HEK293T (cell line): Measurements from ENCODE around the gene FAM171A2.
"Not testable (repeated sequence)": the region's sequence is repeated elsewhere in the genome, so short reads cannot be mapped to it uniquely, and the experiment has no call there.

ENCODE experiments used
- CTCF ChIA-PET: fragments of 350-600 bp; formaldehyde crosslinking; extraction: SDS; loops from one replicate; lab custom pipeline; 2021; ENCODE audit warnings: antibody characterized with exemption, inconsistent platforms; lab: Yijun Ruan, JAX
- POLR2A ChIA-PET: fragments of 350-600 bp; formaldehyde crosslinking; extraction: SDS; loops from one replicate; lab custom pipeline; 2020; ENCODE audit warnings: antibody characterized with exemption, inconsistent platforms; lab: Yijun Ruan, JAX
- DNase-seq: peaks from one replicate; pipeline ENCODE4 v3.0.0; 2012; ENCODE audit warnings: mixed read lengths; ENCODE audit errors: extremely low spot score
- ARNT ChIP-seq: fragments of 450-650 bp; IDR thresholded peaks from 2 replicates; pipeline ENCODE4 v1.6.1; 2017; ENCODE audit warnings: mild to moderate bottlenecking
- BHLHE40 ChIP-seq: fragments of 450-650 bp; IDR thresholded peaks from 2 replicates; pipeline ENCODE4 v1.6.1; 2016; ENCODE audit warnings: mild to moderate bottlenecking, moderate library complexity, borderline replicate concordance
- CTBP1 ChIP-seq: fragments of 450-650 bp; IDR thresholded peaks from 2 replicates; pipeline ENCODE4 v1.6.1; 2016; ENCODE audit warnings: borderline replicate concordance
- ELF4 ChIP-seq: fragments of 450-650 bp; IDR thresholded peaks from 2 replicates; pipeline ENCODE4 v1.6.1; 2017; ENCODE audit warnings: antibody characterized with exemption
- FOXA1 ChIP-seq: fragments of 450-650 bp; IDR thresholded peaks from 2 replicates; pipeline ENCODE4 v1.6.1; 2016; ENCODE audit warnings: mild to moderate bottlenecking
- FOXK2 ChIP-seq: fragments of 450-650 bp; IDR thresholded peaks from 2 replicates; pipeline ENCODE4 v1.6.1; 2016; ENCODE audit warnings: mild to moderate bottlenecking
- FOXM1 ChIP-seq: fragments of 450-650 bp; IDR thresholded peaks from 2 replicates; pipeline ENCODE4 v1.6.1; 2017; ENCODE audit warnings: mild to moderate bottlenecking, borderline replicate concordance
- HDGF ChIP-seq: fragments of 450-650 bp; IDR thresholded peaks from 2 replicates; pipeline ENCODE4 v1.6.1; 2017; ENCODE audit warnings: antibody characterized with exemption, borderline replicate concordance
- L3MBTL2 ChIP-seq: fragments of 450-650 bp; conservative IDR thresholded peaks from 2 replicates; pipeline ENCODE4 v1.6.1; 2016; ENCODE audit warnings: mild to moderate bottlenecking
- LEF1 ChIP-seq: fragments of 450-650 bp; IDR thresholded peaks from 2 replicates; pipeline ENCODE4 v1.6.1; 2017; ENCODE audit warnings: mild to moderate bottlenecking, borderline replicate concordance
- NFRKB ChIP-seq: fragments of 450-650 bp; IDR thresholded peaks from 2 replicates; pipeline ENCODE4 v1.6.1; 2016; ENCODE audit warnings: mild to moderate bottlenecking, moderate library complexity
- SP1 ChIP-seq: fragments of 450-650 bp; IDR thresholded peaks from 2 replicates; pipeline ENCODE4 v1.6.1; 2017
- SUZ12 ChIP-seq: fragments of 450-650 bp; IDR thresholded peaks from 2 replicates; pipeline ENCODE4 v1.6.1; 2016; ENCODE audit warnings: mild to moderate bottlenecking
- TARDBP ChIP-seq: fragments of 450-650 bp; IDR thresholded peaks from 2 replicates; pipeline ENCODE4 v1.6.1; 2016
- ZNF384 ChIP-seq: fragments of 450-650 bp; IDR thresholded peaks from 2 replicates; pipeline ENCODE4 v1.6.1; 2016
- TF ChIP-seq, protein P1 (sequence below): fragments of 450-650 bp; IDR thresholded peaks from 2 replicates; pipeline ENCODE4 v1.6.1; 2016

FAM171A2 gene

DNA sequence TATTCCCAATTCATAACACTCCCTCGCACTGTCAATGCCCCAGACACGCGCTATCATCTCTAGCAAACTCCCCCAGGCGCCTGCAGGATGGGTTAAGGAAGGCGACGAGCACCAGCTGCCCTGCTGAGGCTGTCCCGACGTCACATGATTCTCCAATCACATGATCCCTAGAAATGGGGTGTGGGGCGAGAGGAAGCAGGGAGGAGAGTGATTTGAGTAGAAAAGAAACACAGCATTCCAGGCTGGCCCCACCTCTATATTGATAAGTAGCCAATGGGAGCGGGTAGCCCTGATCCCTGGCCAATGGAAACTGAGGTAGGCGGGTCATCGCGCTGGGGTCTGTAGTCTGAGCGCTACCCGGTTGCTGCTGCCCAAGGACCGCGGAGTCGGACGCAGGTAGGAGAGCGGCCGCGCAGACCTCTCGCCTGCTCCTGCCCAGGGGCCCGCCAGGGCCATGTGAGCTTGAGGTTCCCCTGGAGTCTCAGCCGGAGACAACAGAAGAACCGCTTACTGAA, 18.7 kb downstream of the FAM171A2 start, which contains the start of gene GRN:
Gene GRN (plus strand): TSS at position 364 of the 515 bp plus-strand sequence. CDS start 3,863 bp downstream, outside the sequence.
- CTCF ChIA-PET: interaction anchor here (0.6 to 2.8 kb wide), 13 partner anchors 9 to 299 kb away, joined by 3 to 28 read pairs (median 3); partner anchors contain the start of gene FAM171A2
- POLR2A ChIA-PET: interaction anchor here (0.6 to 2.2 kb wide), 16 partner anchors 10 to 303 kb away, joined by 3 to 14 read pairs (median 6); partner anchors contain the start of gene TMUB2
- DNase-seq: peak; percentile 96
- no peak for TF ChIP-seq HDGF
- no peak for TF ChIP-seq ARNT
- TF ChIP-seq L3MBTL2: peak; percentile 98
- TF ChIP-seq FOXM1: no peak

DNA sequence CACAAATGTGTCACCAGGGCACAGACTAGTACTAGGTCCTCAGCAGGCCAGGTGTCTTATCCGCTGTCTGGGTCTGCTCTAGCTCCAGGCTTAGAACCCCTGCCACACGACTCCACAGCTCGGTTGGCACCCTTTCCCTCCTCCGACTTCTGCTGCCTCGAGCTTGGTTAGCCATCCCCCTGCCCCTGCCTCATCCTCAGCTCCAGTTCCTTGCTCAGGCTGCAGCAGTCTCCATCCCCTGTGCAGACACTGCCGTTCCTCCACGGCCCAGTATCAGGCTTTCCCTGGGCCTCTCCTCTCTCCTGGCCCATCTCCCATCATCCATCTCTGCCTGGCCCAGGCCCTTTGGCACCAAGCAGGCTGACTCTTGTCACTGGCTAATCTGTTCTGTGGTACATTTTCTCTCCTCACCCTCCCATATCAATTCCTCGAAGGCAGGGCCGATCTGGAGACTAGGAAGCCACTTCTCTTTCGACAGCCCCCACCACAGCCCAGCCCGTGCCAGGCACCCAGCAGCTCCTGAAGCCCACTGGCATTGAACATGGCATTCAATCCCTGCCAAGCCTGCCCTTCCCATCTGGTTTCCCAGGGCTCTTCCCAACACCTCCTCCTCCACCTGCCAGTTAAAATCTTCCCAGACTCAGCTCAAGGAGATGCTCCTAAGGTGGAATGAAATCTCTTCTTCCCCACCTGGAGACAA, 20.0 kb downstream of the FAM171A2 start:
- TF ChIP-seq FOXK2 (no peak), L3MBTL2 (no peak), HDGF (no peak), FOXM1 (no peak), ZNF384 (no peak), ELF4 (no peak)
- TF ChIP-seq, protein P1, sequence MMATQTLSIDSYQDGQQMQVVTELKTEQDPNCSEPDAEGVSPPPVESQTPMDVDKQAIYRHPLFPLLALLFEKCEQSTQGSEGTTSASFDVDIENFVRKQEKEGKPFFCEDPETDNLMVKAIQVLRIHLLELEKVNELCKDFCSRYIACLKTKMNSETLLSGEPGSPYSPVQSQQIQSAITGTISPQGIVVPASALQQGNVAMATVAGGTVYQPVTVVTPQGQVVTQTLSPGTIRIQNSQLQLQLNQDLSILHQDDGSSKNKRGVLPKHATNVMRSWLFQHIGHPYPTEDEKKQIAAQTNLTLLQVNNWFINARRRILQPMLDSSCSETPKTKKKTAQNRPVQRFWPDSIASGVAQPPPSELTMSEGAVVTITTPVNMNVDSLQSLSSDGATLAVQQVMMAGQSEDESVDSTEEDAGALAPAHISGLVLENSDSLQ: no peak
- ChIA-PET CTCF (interaction anchor here (1.0 to 2.8 kb wide), 3 partner anchors 11 to 133 kb away, joined by 5 to 28 read pairs (median 5); partner anchors contain the start of gene FAM171A2), POLR2A (interaction anchor here (2.2 kb wide), 1 partner anchor 15 kb away, joined by 14 read pairs; no protein-coding TSS in a partner anchor)
- DNase-seq: no peak

DNA sequence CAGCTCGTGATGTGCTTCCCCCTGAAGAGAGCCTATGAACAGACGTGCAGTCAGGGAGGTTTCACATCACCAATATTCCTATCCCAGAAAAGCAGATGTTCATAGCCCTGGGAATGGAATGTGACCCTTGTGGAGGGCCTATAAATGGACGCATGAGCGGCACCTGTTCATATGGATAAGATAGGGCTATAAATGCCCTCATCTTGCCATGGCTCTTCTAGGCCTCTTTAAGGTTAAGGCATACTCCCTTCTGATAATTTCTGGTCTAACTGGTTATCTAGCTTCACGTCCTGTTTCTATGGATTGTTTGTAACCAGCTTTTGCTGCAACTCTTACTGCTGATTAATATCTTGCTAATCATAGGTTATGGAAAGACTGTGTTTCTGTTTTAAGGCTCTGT, 23.1 kb downstream of the FAM171A2 start:
- CTCF ChIA-PET: interaction anchor here (0.6 to 1.5 kb wide), 3 partner anchors 10 to 241 kb away, joined by 3 to 5 read pairs (median 3); no protein-coding TSS in a partner anchor
- DNase-seq, POLR2A ChIA-PET: not testable (repeated sequence)

DNA sequence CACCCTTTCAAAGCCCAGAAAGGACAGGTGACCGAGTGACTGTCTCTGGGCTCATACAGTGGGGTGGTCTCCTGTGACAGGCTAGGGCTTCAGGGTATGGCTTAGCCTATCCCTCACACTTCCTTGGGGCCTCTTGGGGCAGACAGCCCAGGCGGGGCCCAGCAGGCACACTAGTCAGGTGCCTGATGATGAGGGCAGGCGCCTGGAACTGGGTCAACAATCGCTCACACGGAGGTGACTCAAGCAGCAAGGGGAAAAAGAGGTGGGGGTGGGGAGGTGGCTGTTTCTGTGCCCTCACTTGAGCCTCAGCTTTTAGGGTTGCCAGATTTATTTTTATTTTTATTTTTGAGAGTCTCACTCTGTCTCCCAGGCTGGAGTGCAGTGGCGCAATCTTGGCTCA, 25.0 kb downstream of the FAM171A2 start:
- TF ChIP-seq HDGF: no peak
- no peak for TF ChIP-seq FOXM1
- TF ChIP-seq, protein P1: no peak
- no peak for TF ChIP-seq TARDBP
- no peak for TF ChIP-seq ZNF384
- TF ChIP-seq CTBP1: no peak
- TF ChIP-seq L3MBTL2: no peak
- no peak for TF ChIP-seq SP1
- TF ChIP-seq LEF1: no peak
- TF ChIP-seq FOXK2: no peak
- no peak for TF ChIP-seq ARNT
- no peak for TF ChIP-seq SUZ12
- no peak for TF ChIP-seq BHLHE40
- no peak for TF ChIP-seq NFRKB
- no peak for TF ChIP-seq FOXA1
- TF ChIP-seq ELF4: no peak
- POLR2A ChIA-PET: no interaction called here
- no peak for DNase-seq
- CTCF ChIA-PET: interaction anchor here (0.7 kb wide), 1 partner anchor 1518 kb away, joined by 7 read pairs; no protein-coding TSS in a partner anchor

DNA sequence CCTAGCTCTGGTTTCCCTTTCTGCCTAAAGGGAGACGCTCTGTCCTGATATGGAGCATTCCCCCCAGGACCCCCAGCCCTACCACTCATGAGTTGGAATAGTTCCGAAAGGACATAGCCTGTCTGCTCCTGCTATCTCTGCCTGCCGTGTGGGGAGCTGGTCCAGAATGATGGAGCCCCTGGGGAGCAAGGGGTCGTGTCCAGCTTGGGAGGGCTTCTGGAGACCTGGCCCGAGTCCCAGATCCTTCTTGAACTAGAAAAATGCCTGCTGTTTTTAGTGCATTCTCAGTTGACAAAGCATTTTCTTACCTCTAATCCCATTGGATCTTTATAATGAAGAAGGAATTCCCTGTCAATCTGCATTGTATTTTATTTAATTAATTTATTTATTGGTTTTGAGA, 27.7 kb downstream of the FAM171A2 start:
- POLR2A ChIA-PET: interaction anchor here (0.9 kb wide), 1 partner anchor 9 kb away, joined by 3 read pairs; the partner anchor contains the start of gene GRN
- CTCF ChIA-PET: interaction anchor here (0.6 to 1.0 kb wide), 2 partner anchors 10 to 24 kb away, joined by 3 to 5 read pairs; no protein-coding TSS in a partner anchor
- TF ChIP-seq FOXM1: no peak
- TF ChIP-seq FOXA1: no peak
- TF ChIP-seq, protein P1: no peak
- TF ChIP-seq HDGF: no peak
- no peak for TF ChIP-seq L3MBTL2
- TF ChIP-seq SUZ12: no peak
- TF ChIP-seq NFRKB: no peak
- no peak for TF ChIP-seq BHLHE40
- no peak for TF ChIP-seq SP1
- TF ChIP-seq ZNF384: no peak
- no peak for TF ChIP-seq TARDBP
- DNase-seq: no peak

DNA sequence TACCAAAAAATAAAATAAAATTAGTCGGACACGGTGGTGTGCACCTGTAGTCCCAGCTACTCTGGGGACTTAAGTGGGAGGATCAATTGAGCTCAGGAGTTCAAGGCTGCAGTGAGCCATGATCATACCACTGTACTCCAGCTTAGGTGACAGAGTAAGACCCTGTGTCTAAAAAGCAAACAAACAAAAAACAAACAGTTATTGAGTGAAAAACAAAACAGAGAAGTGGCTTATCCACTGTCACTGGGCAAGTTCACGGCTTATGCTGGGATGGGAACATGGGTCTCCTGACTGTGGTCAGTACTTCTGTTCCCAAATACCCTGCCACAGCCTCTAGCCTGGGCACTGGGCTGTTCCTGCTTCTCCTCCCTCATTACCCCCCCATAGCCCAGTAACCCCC, 28.1 kb downstream of the FAM171A2 start:
- TF ChIP-seq SP1: no peak
- ChIA-PET POLR2A (interaction anchor here (0.9 kb wide), 1 partner anchor 10 kb away, joined by 3 read pairs; the partner anchor contains the start of gene GRN), CTCF (interaction anchor here (0.6 to 1.0 kb wide), 3 partner anchors 10 to 743 kb away, joined by 3 to 5 read pairs (median 3); no protein-coding TSS in a partner anchor)
- DNase-seq: no peak
